Stomach (tissue), 4 donors: ENCODE results near the gene G6PC3.

Experiments used
- EP300 ChIP-seq: sonication (generic); formaldehyde crosslinking; IDR thresholded peaks from one replicate; pipeline ENCODE4 v1.6.1; 2017; ENCODE audit warnings: antibody characterized with exemption
- POLR2A ChIP-seq, 4 donors: fragments of 450-650 bp; IDR thresholded peaks; one replicate each; pipeline ENCODE4 v1.6.1; 2016; ENCODE audit warnings: antibody characterized with exemption in 4 of 4, control low read depth in 2 of 4, mild to moderate bottlenecking in 1 of 4, moderate library complexity in 1 of 4
- POLR2AphosphoS5 ChIP-seq, 3 donors: sonication (generic); formaldehyde crosslinking; IDR thresholded peaks; one replicate each; pipeline ENCODE4 v1.6.1; 2016; ENCODE audit warnings: antibody characterized with exemption in 3 of 3
- TF ChIP-seq, protein P1 (sequence below), 7 experiments: fragments of 450-650 bp in 4 of 7; fragments of 200-600 bp in 3 of 7; sonication (generic) in 3 of 7; IDR thresholded peaks; one replicate each; pipeline ENCODE4 v1.5.1; 2016 to 2019; ENCODE audit warnings: antibody characterized with exemption in 7 of 7, control low read depth in 2 of 7, mild to moderate bottlenecking in 1 of 7

DNA sequence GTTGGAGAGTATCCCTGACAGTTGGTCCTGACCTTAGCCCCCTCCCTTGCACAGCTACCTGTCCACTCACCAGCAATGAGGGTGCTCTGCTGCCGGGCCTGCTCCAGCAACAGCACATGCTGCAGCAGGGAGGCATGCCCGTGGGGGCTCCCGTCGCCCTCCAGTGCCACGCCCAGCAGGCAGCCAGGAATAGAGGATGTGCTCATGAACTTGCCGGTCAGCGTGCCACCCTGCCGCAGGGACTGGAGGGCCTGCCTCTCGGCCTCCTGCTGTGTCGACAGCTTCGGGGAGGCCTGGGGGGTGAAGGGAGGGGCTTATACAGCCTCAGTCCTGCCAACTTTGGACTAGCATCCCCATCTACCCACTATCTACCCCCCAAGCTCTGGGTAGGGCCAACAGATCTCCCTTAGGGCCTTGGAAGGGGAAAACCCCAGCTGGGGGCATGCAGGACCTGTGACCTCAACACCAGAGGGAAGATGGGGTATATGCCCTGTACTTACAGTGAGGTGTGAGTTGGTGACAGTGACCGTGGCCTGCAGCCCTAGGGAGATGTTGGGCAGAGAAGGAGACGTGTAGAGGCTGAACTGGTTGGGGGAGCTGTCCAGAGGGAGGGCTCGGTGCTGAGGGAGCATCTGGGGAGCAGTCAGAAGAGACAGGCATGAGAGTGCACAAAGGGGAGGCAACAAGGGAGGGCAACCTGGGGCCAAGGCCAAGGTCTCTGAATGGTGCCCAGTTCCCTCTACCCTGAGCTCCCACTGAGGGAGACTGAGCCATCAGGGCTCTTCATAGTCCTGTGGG lies 20.9 kb downstream of the G6PC3 start:
- no peak for TF ChIP-seq EP300
- TF ChIP-seq POLR2A (IDR thresholded peaks at IDR 0.05): no peak
- TF ChIP-seq, protein P1, sequence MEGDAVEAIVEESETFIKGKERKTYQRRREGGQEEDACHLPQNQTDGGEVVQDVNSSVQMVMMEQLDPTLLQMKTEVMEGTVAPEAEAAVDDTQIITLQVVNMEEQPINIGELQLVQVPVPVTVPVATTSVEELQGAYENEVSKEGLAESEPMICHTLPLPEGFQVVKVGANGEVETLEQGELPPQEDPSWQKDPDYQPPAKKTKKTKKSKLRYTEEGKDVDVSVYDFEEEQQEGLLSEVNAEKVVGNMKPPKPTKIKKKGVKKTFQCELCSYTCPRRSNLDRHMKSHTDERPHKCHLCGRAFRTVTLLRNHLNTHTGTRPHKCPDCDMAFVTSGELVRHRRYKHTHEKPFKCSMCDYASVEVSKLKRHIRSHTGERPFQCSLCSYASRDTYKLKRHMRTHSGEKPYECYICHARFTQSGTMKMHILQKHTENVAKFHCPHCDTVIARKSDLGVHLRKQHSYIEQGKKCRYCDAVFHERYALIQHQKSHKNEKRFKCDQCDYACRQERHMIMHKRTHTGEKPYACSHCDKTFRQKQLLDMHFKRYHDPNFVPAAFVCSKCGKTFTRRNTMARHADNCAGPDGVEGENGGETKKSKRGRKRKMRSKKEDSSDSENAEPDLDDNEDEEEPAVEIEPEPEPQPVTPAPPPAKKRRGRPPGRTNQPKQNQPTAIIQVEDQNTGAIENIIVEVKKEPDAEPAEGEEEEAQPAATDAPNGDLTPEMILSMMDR (IDR thresholded peaks at IDR 0.05): no peak
- TF ChIP-seq POLR2AphosphoS5 (IDR thresholded peaks at IDR 0.05): no peak
